K562 (cell line): ENCODE results near the gene ERRFI1. TPM values are rescaled to one million over a fixed set of nuclear protein-coding genes. Genes with fewer than 3 reads are reported as not detected.

Experiments used
- ATF6 ChIP-seq: sonication (generic); formaldehyde crosslinking; IDR thresholded peaks from 2 replicates; pipeline ENCODE4 v1.4.0; 2020; ENCODE audit warnings: mild to moderate bottlenecking, missing genetic modification reagents
- E2F3 ChIP-seq: fragments of 250-450 bp; sonication (Bioruptor Pico); IDR thresholded peaks from 2 replicates; pipeline ENCODE4 v1.4.0; 2020; ENCODE audit warnings: mild to moderate bottlenecking
- KLF13 ChIP-seq: fragments of 450-650 bp; IDR thresholded peaks from 2 replicates; pipeline ENCODE4 v1.6.1; 2016; ENCODE audit warnings: missing genetic modification characterization, low read depth, mild to moderate bottlenecking, missing compliant biosample characterization, moderate library complexity, borderline replicate concordance
- MAFF ChIP-seq: IDR thresholded peaks from 2 replicates; pipeline ENCODE4 v1.6.1; 2012; ENCODE audit warnings: low read length, improper control_type of control experiment
- OTX1 ChIP-seq: fragments of 450-650 bp; formaldehyde crosslinking; IDR thresholded peaks from 2 replicates; pipeline ENCODE4 v1.4.0; 2022; ENCODE audit warnings: mild to moderate bottlenecking
- POLR2A ChIP-seq: fragments of 450-650 bp; conservative IDR thresholded peaks from 2 replicates; pipeline ENCODE4 v1.6.1; 2016
- POLR2B ChIP-seq: fragments of 450-650 bp; IDR thresholded peaks from 2 replicates; pipeline ENCODE4 v1.6.1; 2018; ENCODE audit warnings: low read depth; ENCODE audit not compliant: partially characterized antibody
- POLR2G ChIP-seq: fragments of 200-400 bp; formaldehyde crosslinking; IDR thresholded peaks from 2 replicates; pipeline ENCODE4 v1.6.1; 2017; ENCODE audit warnings: low read depth, mild to moderate bottlenecking, antibody characterized with exemption, low read length, moderate library complexity
- SLC30A9 ChIP-seq: fragments of 250-450 bp; sonication (Bioruptor Pico); IDR thresholded peaks from 2 replicates; pipeline ENCODE4 v1.8.0; 2022; ENCODE audit warnings: mild to moderate bottlenecking, moderate library complexity
- SUPT5H ChIP-seq: fragments of 450-650 bp; IDR thresholded peaks from 2 replicates; pipeline ENCODE4 v1.6.1; 2016
- TEAD2 ChIP-seq: fragments of 450-650 bp; IDR thresholded peaks from 2 replicates; pipeline ENCODE4 v1.6.1; 2016; ENCODE audit warnings: missing genetic modification characterization, control low read depth, missing compliant biosample characterization
- ZKSCAN1 ChIP-seq: fragments of 150-350 bp; IDR thresholded peaks from 2 replicates; pipeline ENCODE4 v1.6.1; 2016; ENCODE audit warnings: low read depth, low read length
- ZNF780A ChIP-seq: fragments of 250-450 bp; sonication (Bioruptor Pico); IDR thresholded peaks from 2 replicates; pipeline ENCODE4 v1.5.0; 2021; ENCODE audit warnings: mild to moderate bottlenecking
- polyA plus RNA-seq, 8 experiments: library from polyadenylated mRNA; depleted of rRNA in 4 of 8; stranded (reverse) in 5 of 8; unstranded in 3 of 8; fragments of >200 nt; fragmentation: Nextera tagmentation in 2 of 8; fragmentation: Illumina TruSeq in 1 of 8; extraction: Ambion mirVana in 2 of 8; extraction: Trizol in 1 of 8; gene quantifications; 2 replicates each; pipeline versions ENCODE4 v1.2.1 to v1.2.3, GENCODE V29; 2011 to 2014; ENCODE audit warnings: inconsistent platforms in 1 of 8, missing spikeins in 1 of 8
- total RNA-seq, 7 experiments: library from RNA; depleted of rRNA in 6 of 7; stranded (reverse); fragments of >200 nt in 6 of 7; fragmentation: Illumina TruSeq in 2 of 7; extraction: Trizol in 2 of 7; gene quantifications; 2 replicates each; pipeline versions ENCODE4 v1.2.1 to v1.2.3, GENCODE V29; 2011 to 2021; ENCODE audit warnings: low replicate concordance in 1 of 7
- TF ChIP-seq, protein P1 (sequence below): IDR thresholded peaks from 3 replicates; pipeline ENCODE4 v1.6.1; 2011; ENCODE audit warnings: borderline replicate concordance, mild to moderate bottlenecking, moderate library complexity; ENCODE audit not compliant: insufficient read length; ENCODE audit errors: extremely low read depth
- TF ChIP-seq, protein P2 (sequence below): sonication (generic); formaldehyde crosslinking; IDR thresholded peaks from 2 replicates; pipeline ENCODE4 v1.8.1; 2023; ENCODE audit warnings: mild to moderate bottlenecking, missing genetic modification reagents

Gene ERRFI1
- total and polyA plus RNA-seq, 9 of the 15 experiments (the other 6 are each of a cell fraction or from before 2014, with no cell fraction given): 0.67 to 4.4 (median 1.1) TPM

DNA sequence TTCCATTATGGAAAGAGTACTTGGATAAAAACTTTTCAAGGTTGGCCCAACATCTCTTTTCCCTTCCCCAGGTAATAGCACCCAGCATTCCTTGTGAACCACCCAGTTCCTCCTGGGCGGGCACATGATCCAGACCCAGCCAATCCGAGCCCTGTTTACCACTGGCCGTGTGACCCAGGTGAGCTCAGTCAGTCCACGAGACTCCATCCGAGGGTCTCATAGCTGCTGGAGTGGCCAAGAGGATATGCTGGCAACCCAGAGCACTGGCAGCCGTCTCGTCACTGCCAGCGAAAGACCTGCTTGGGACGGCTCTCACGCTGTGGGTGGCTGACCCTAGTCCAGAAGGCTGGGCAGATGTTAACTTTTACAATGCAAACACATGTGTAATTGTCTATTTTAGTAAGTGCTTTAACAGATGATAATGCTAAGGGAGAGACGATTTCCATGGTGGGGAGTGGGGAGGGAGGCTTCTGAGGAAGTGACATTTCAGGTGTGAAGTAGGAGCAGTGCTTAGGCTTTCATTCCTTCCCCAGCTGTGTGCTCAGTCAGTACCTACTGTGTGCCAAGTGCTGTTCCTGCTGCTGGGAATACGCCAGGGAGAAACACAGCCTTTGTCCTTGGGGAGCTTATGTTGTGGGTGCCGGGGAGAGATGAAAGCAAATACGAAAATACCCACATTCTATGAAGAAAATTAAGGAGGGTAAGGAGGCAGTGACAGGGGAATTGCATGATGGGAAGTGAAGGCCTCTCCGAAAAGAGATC lies 40.1 kb downstream of the ERRFI1 start (continued):
- TF ChIP-seq ATF6 (CRISPR knock-in tag): no peak
- 0 out of 2 replicates have a peak, but pooled peaks have one; percentile 67 for TF ChIP-seq ZKSCAN1
- TF ChIP-seq, protein P1, sequence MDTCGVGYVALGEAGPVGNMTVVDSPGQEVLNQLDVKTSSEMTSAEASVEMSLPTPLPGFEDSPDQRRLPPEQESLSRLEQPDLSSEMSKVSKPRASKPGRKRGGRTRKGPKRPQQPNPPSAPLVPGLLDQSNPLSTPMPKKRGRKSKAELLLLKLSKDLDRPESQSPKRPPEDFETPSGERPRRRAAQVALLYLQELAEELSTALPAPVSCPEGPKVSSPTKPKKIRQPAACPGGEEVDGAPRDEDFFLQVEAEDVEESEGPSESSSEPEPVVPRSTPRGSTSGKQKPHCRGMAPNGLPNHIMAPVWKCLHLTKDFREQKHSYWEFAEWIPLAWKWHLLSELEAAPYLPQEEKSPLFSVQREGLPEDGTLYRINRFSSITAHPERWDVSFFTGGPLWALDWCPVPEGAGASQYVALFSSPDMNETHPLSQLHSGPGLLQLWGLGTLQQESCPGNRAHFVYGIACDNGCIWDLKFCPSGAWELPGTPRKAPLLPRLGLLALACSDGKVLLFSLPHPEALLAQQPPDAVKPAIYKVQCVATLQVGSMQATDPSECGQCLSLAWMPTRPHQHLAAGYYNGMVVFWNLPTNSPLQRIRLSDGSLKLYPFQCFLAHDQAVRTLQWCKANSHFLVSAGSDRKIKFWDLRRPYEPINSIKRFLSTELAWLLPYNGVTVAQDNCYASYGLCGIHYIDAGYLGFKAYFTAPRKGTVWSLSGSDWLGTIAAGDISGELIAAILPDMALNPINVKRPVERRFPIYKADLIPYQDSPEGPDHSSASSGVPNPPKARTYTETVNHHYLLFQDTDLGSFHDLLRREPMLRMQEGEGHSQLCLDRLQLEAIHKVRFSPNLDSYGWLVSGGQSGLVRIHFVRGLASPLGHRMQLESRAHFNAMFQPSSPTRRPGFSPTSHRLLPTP: no peak
- TF ChIP-seq, protein P2, sequence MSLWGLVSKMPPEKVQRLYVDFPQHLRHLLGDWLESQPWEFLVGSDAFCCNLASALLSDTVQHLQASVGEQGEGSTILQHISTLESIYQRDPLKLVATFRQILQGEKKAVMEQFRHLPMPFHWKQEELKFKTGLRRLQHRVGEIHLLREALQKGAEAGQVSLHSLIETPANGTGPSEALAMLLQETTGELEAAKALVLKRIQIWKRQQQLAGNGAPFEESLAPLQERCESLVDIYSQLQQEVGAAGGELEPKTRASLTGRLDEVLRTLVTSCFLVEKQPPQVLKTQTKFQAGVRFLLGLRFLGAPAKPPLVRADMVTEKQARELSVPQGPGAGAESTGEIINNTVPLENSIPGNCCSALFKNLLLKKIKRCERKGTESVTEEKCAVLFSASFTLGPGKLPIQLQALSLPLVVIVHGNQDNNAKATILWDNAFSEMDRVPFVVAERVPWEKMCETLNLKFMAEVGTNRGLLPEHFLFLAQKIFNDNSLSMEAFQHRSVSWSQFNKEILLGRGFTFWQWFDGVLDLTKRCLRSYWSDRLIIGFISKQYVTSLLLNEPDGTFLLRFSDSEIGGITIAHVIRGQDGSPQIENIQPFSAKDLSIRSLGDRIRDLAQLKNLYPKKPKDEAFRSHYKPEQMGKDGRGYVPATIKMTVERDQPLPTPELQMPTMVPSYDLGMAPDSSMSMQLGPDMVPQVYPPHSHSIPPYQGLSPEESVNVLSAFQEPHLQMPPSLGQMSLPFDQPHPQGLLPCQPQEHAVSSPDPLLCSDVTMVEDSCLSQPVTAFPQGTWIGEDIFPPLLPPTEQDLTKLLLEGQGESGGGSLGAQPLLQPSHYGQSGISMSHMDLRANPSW (CRISPR knock-in tag): no peak
- TF ChIP-seq MAFF: no peak
- peak; percentile 53; the same call in 1 of the 2 replicates for TF ChIP-seq POLR2A
- TF ChIP-seq POLR2B: peak; percentile 42
- TF ChIP-seq OTX1 (CRISPR knock-in tag): no peak
- no peak for TF ChIP-seq E2F3 (CRISPR knock-in tag)
- no peak for TF ChIP-seq SLC30A9 (CRISPR knock-in tag)
- no peak for TF ChIP-seq KLF13
- peak; percentile 10; the same call in 1 of the 2 replicates for TF ChIP-seq POLR2G
- TF ChIP-seq ZNF780A (CRISPR knock-in tag): no peak
- TF ChIP-seq TEAD2 (tag): no peak
- TF ChIP-seq SUPT5H: peak; percentile 55; the same call in 1 of the 2 replicates
